HepG2 (cell line): Measurements from ENCODE around the gene SLC29A3. TPM values are rescaled to one million over a fixed set of nuclear protein-coding genes. Genes with fewer than 3 reads are reported as not detected.

Source experiments
- ATAC-seq: fragments of 200-7000 bp; cut with Tn5 transposase; 3 replicates; pipeline ENCODE4 v1.9.1; 2020; ENCODE audit warnings: mild to moderate bottlenecking, moderate library complexity
- BruUV-seq: library from RNA; stranded (reverse); fragments of 400-500 nt; replicated peaks from 2 replicates; lab custom pipeline; 2021; lab: Mats Ljungman, UMichigan
- CTCF ChIA-PET: fragments of 300-600 bp; formaldehyde crosslinking; extraction: SDS; loops from one replicate; lab custom pipeline; 2021; ENCODE audit warnings: low total read pairs, inconsistent platforms, low intra/inter-chr PET ratio; lab: Yijun Ruan, JAX
- POLR2A ChIA-PET: fragments of 350-600 bp; sonication (Branson Sonifier 250); formaldehyde crosslinking; loops from one replicate; lab custom pipeline; 2020; ENCODE audit warnings: antibody characterized with exemption, inconsistent platforms; lab: Yijun Ruan, JAX
- DNase-seq: peaks from one replicate; pipeline ENCODE4 v3.0.0-alpha.2; 2015; ENCODE audit warnings: low spot score
- FAIRE-seq: peaks from 3 replicates; lab custom pipeline; 2011; peaks lifted over from hg19 to GRCh38; lab: Jason Lieb, UNC
- H2AFZ ChIP-seq: one replicate; pipeline ENCODE4 v1.6.1; 2011; ENCODE audit warnings: low read length, inconsistent platforms
- H3K27ac ChIP-seq: fragments of 300-600 bp; 3 replicates; pipeline ENCODE4 v1.8.0; 2011; ENCODE audit warnings: mixed run types, mild to moderate bottlenecking, mixed read lengths, low read length, inconsistent platforms; ENCODE audit not compliant: insufficient read depth; ENCODE audit errors: extremely low read length
- H3K27me3 ChIP-seq, 2 experiments: fragments of 200-600 bp in 1 of 2; 2 replicates in 1 of 2; 3 replicates in 1 of 2; pipeline versions ENCODE4 v1.6.0 to v1.8.0; 2011; ENCODE audit warnings: low read length in 2 of 2, mild to moderate bottlenecking in 2 of 2, moderate library complexity in 2 of 2, inconsistent platforms in 1 of 2; ENCODE audit not compliant: insufficient read depth in 2 of 2, control insufficient read depth in 1 of 2
- H3K36me3 ChIP-seq, 2 experiments: fragments of 200-600 bp in 1 of 2; replicated peaks in 1 of 2; 2 replicates in 1 of 2; 3 replicates in 1 of 2; pipeline versions ENCODE4 v1.5.1 to v1.8.0; 2011; ENCODE audit warnings: low read length in 2 of 2, inconsistent platforms in 1 of 2; ENCODE audit not compliant: insufficient read depth in 2 of 2, control insufficient read depth in 1 of 2
- H3K4me1 ChIP-seq: 2 replicates; pipeline ENCODE4 v1.5.1; 2012; ENCODE audit warnings: low read length, inconsistent platforms; ENCODE audit not compliant: insufficient read depth
- H3K4me2 ChIP-seq: 2 replicates; pipeline ENCODE4 v1.6.0; 2011; ENCODE audit warnings: low read depth, low read length, inconsistent platforms
- H3K4me3 ChIP-seq, 3 experiments: fragments of 200-600 bp in 1 of 3; sonication (generic), shearing (Covaris generic) in 1 of 3; replicated peaks in 1 of 3; 2 replicates each; pipeline ENCODE4 v1.5.1; 2011 to 2016; ENCODE audit warnings: low read length in 3 of 3, inconsistent platforms in 2 of 3, low read depth in 2 of 3, mild to moderate bottlenecking in 2 of 3, control low read depth in 1 of 3, mixed read lengths in 1 of 3; ENCODE audit not compliant: insufficient read depth in 1 of 3
- H3K79me2 ChIP-seq: one replicate; pipeline ENCODE4 v1.6.1; 2011; ENCODE audit warnings: low read length, inconsistent platforms; ENCODE audit not compliant: insufficient read depth
- H3K9ac ChIP-seq: 2 replicates; pipeline ENCODE4 v1.6.0; 2011; ENCODE audit warnings: mild to moderate bottlenecking, low read depth, low read length, inconsistent platforms; ENCODE audit not compliant: insufficient read depth
- H3K9me3 ChIP-seq: 2 replicates; pipeline ENCODE4 v1.5.1; 2012; ENCODE audit warnings: mild to moderate bottlenecking, low read length
- H4K20me1 ChIP-seq: 2 replicates; pipeline ENCODE4 v1.6.0; 2011; ENCODE audit warnings: inconsistent platforms, mild to moderate bottlenecking, low read length, moderate library complexity; ENCODE audit not compliant: insufficient read depth
- HNF4G ChIP-seq, 2 experiments: sonication (generic) in 1 of 2; formaldehyde crosslinking in 1 of 2; IDR thresholded peaks; 2 replicates each; pipeline versions ENCODE4 v1.4.0 to v1.6.1; 2011 to 2020; ENCODE audit warnings: borderline replicate concordance in 2 of 2, low read depth in 2 of 2, mild to moderate bottlenecking in 2 of 2, low read length in 1 of 2, missing genetic modification reagents in 1 of 2, moderate library complexity in 1 of 2
- HOXA7 ChIP-seq: sonication (generic); formaldehyde crosslinking; IDR thresholded peaks from 2 replicates; pipeline ENCODE4 v1.8.1; 2022; ENCODE audit warnings: mild to moderate bottlenecking, missing genetic modification reagents, moderate library complexity
- HOXA9 ChIP-seq: sonication (generic); formaldehyde crosslinking; IDR thresholded peaks from 2 replicates; pipeline ENCODE4 v1.8.1; 2022; ENCODE audit warnings: missing genetic modification reagents, mild to moderate bottlenecking, moderate library complexity, borderline replicate concordance
- KMT2A ChIP-seq: sonication (generic); formaldehyde crosslinking; IDR thresholded peaks from 2 replicates; pipeline ENCODE4 v1.4.0; 2020; ENCODE audit warnings: missing genetic modification reagents
- MAFF ChIP-seq: IDR thresholded peaks from 2 replicates; pipeline ENCODE4 v1.6.1; 2011; ENCODE audit warnings: low read depth, low read length, improper control_type of control experiment
- POLR2G ChIP-seq: fragments of 200-400 bp; formaldehyde crosslinking; IDR thresholded peaks from 2 replicates; pipeline ENCODE4 v1.6.1; 2018; ENCODE audit warnings: mild to moderate bottlenecking, low read depth, low read length, moderate library complexity
- SMAD9 ChIP-seq: sonication (generic); formaldehyde crosslinking; IDR thresholded peaks from 2 replicates; pipeline ENCODE4 v1.5.1; 2020; ENCODE audit warnings: mild to moderate bottlenecking, missing genetic modification reagents
- ZNF205 ChIP-seq: IDR thresholded peaks from 2 replicates; pipeline ENCODE4 v1.6.1; 2018; ENCODE audit warnings: missing biosample characterization, missing genetic modification reagents
- ZNF317 ChIP-seq: sonication (generic); formaldehyde crosslinking; IDR thresholded peaks from 2 replicates; pipeline ENCODE4 v1.5.0; 2020; ENCODE audit warnings: mild to moderate bottlenecking, missing genetic modification reagents
- ZNF350 ChIP-seq: sonication (generic); formaldehyde crosslinking; IDR thresholded peaks from 2 replicates; pipeline ENCODE4 v1.4.0; 2020; ENCODE audit warnings: mild to moderate bottlenecking, low read depth, missing genetic modification reagents, borderline replicate concordance
- ZNF530 ChIP-seq: sonication (generic); formaldehyde crosslinking; IDR thresholded peaks from 2 replicates; pipeline ENCODE4 v1.5.0; 2020; ENCODE audit warnings: low read depth, mild to moderate bottlenecking, missing genetic modification reagents
- WGBS: methylation state at CpG from one replicate; pipeline ENCODE4 v1.1.6; 2017; ENCODE audit warnings: low lambda C conversion rate; 5-methylcytosine and 5-hydroxymethylcytosine counted together
- in situ Hi-C: cut with HindIII; loops from 2 replicates; pipeline ENCODE4 v1.10.0; 2017; ENCODE audit warnings: low pct_unique_long_range_greater_than_20kb; ENCODE audit not compliant: extremely low pct_ligation_motif_present
- intact Hi-C: fragments of 100-400 bp; cut with micrococcal nuclease; formaldehyde crosslinking; loops from one replicate; pipeline ENCODE4 v1.10.0; 2022; ENCODE audit not compliant: unreplicated experiment
- polyA plus RNA-seq, 8 experiments: library from polyadenylated mRNA; depleted of rRNA in 3 of 8; stranded (reverse) in 7 of 8; unstranded in 1 of 8; fragments of >200 nt; fragmentation: Illumina TruSeq in 4 of 8; extraction: Trizol in 4 of 8; gene quantifications; 2 replicates each; pipeline versions ENCODE4 v1.2.1 to v1.2.3, GENCODE V29; 2011 to 2016; ENCODE audit warnings: low read depth in 4 of 8, missing spikeins in 1 of 8, mixed read lengths in 1 of 8; ENCODE audit not compliant: insufficient read depth in 1 of 8
- total RNA-seq, 5 experiments: library from RNA; depleted of rRNA; stranded (reverse); fragments of >200 nt; fragmentation: Illumina TruSeq; extraction: Trizol; gene quantifications; 2 replicates each; pipeline ENCODE4 v1.2.3, GENCODE V29; 2016; ENCODE audit warnings: low read depth in 1 of 5
- TF ChIP-seq, protein P1 (sequence below): sonication (generic); formaldehyde crosslinking; IDR thresholded peaks from 2 replicates; pipeline ENCODE4 v1.5.1; 2020; ENCODE audit warnings: missing genetic modification reagents, mild to moderate bottlenecking, borderline replicate concordance
- TF ChIP-seq, protein P2 (sequence below): sonication (generic); formaldehyde crosslinking; IDR thresholded peaks from 2 replicates; pipeline ENCODE4 v1.4.0; 2020; ENCODE audit warnings: low read depth, mild to moderate bottlenecking, missing genetic modification reagents
- TF ChIP-seq, protein P3 (sequence below): sonication (generic); formaldehyde crosslinking; IDR thresholded peaks from 2 replicates; pipeline ENCODE4 v1.4.0; 2020; ENCODE audit warnings: mild to moderate bottlenecking, missing genetic modification reagents

The SLC29A3 gene
- total and polyA plus RNA-seq, 2 of the 13 experiments (the other 11 are each of a cell fraction or from before 2014, with no cell fraction given) = 8.6 to 11.8 TPM

DNA sequence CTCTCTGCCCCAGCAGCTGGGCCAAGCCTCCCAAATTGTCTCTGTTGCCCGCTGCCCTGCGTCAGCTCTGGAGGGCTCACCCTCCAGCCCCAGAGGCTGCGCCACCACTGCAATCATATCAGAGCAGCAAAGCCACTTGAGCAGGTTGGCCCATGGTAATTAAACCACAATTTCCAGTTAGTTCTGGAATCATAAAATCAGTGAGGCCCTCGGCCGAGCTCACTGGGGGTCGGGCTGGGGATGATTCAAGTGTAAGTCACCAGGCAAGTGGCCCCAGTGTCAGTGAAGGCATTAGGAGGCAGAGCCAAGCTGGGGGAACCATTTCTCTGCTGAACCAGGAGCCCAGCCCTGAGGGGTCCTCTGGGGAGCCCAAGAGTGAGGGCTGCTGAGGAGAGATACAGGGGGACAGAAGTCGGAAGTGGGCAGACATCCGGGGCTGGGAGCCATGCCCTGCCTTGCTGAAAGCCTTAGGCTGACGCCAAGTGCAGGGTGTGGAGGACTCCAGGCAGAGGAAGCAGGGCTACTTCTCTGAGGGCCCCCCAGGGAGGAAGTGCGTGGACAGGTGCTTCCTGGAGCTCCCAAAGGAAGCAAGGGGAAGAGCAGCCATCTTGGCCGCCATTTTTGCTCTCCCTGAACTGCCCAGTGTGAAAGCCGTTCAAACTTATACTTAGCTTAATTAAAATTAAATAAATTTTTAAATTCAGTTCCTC is 29.5 kb upstream of the SLC29A3 start:
- Histone ChIP-seq H3K9ac (no peak overlapping the region), H2AFZ (no peak overlapping the region), H3K4me3 (no peak overlapping the region), H3K9me3 (no peaks in the 10 kb centered on the region), H3K27me3 (peaks cover 2 to 20% of the 10 kb centered on the region in 2 experiments; a peak in 4 of 5 replicates), H3K27ac (no peak overlapping the region), H4K20me1 (no peaks in the 10 kb centered on the region), H3K36me3 (no peaks in the 10 kb centered on the region), H3K4me2 (no peak overlapping the region), H3K79me2 (no peaks in the 10 kb centered on the region), H3K4me1 (peaks cover 26% of the 10 kb centered on the region)
- no peak for TF ChIP-seq HOXA7 (CRISPR knock-in tag)
- TF ChIP-seq, protein P1, sequence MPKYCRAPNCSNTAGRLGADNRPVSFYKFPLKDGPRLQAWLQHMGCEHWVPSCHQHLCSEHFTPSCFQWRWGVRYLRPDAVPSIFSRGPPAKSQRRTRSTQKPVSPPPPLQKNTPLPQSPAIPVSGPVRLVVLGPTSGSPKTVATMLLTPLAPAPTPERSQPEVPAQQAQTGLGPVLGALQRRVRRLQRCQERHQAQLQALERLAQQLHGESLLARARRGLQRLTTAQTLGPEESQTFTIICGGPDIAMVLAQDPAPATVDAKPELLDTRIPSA = no peak
- no peak for TF ChIP-seq HOXA9 (CRISPR knock-in tag)
- no peak for TF ChIP-seq ZNF317 (CRISPR knock-in tag)
- TF ChIP-seq MAFF = no peak
- no TSS peak for BruUV-seq
- WGBS = 63% methylated on average over 11 of the region's 12 CpGs
- ATAC-seq (no peak), DNase-seq (no peak), FAIRE-seq (no peak)
- CTCF ChIA-PET = no interaction called here
- intact Hi-C loops = no loop called here
- POLR2A ChIA-PET = no interaction called here
- in situ Hi-C loops = loop anchor here (5.0 kb wide), 1 partner anchor 382 kb away; no protein-coding TSS in a partner anchor

DNA sequence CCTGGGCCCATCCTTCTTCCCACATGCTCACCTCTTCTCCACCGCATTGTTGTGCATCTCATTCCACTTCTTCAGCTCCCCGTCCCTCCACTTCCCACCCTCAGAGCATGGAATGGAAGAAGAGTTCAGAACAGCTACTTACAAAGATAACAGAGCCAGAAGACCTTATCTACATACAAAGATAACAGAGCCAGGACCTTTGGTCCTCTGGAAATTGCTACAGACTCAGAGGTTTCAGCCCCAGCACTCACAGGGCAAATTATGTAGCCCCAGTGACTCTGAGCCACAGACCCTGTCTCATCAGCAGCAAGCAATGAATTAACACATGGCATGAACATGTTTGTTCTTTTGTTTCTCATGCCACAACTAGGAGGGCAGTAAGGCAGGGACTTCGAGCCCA is 28.7 kb upstream of the SLC29A3 start:
- no peak overlapping the region for H3K9ac ChIP-seq
- intact Hi-C loops (no loop called here), in situ Hi-C loops (no loop called here)
- no TSS peak for BruUV-seq
- ChIA-PET POLR2A (no interaction called here), CTCF (no interaction called here)
- H3K9me3 ChIP-seq = no peaks in the 10 kb centered on the region
- 20% methylated on average over 3 of the region's 3 CpGs for WGBS
- H3K79me2 ChIP-seq = no peaks in the 10 kb centered on the region
- DNase-seq (peak; percentile 32), ATAC-seq (peak; percentile 60), FAIRE-seq (no peak)
- H3K4me2 ChIP-seq = no peak overlapping the region
- no peaks in the 10 kb centered on the region for H4K20me1 ChIP-seq
- H3K27me3 ChIP-seq = peaks cover 2 to 24% of the 10 kb centered on the region in 2 experiments; a peak in 4 of 5 replicates
- no peak overlapping the region for H2AFZ ChIP-seq
- H3K4me1 ChIP-seq = peaks cover 26% of the 10 kb centered on the region
- no peak overlapping the region for H3K27ac ChIP-seq
- no peak overlapping the region for H3K4me3 ChIP-seq
- no peaks in the 10 kb centered on the region for H3K36me3 ChIP-seq
- TF ChIP-seq HNF4G (IDR thresholded peaks at IDR 0.05; ENCODE audit: borderline replicate concordance, low read depth, low read length) (peak; percentile 51; the same call in 1 of the 2 replicates), HNF4G (CRISPR knock-in tag; IDR thresholded peaks at IDR 0.05; ENCODE audit: borderline replicate concordance, low read depth) (no peak), SMAD9 (CRISPR knock-in tag) (no peak), ZNF350 (CRISPR knock-in tag) (no peak), ZNF530 (no peak), POLR2G (no peak), KMT2A (CRISPR knock-in tag) (no peak), ZNF205 (no peak)
- TF ChIP-seq, protein P2, sequence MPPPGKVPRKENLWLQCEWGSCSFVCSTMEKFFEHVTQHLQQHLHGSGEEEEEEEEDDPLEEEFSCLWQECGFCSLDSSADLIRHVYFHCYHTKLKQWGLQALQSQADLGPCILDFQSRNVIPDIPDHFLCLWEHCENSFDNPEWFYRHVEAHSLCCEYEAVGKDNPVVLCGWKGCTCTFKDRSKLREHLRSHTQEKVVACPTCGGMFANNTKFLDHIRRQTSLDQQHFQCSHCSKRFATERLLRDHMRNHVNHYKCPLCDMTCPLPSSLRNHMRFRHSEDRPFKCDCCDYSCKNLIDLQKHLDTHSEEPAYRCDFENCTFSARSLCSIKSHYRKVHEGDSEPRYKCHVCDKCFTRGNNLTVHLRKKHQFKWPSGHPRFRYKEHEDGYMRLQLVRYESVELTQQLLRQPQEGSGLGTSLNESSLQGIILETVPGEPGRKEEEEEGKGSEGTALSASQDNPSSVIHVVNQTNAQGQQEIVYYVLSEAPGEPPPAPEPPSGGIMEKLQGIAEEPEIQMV (CRISPR knock-in tag) = no peak
- TF ChIP-seq, protein P3, sequence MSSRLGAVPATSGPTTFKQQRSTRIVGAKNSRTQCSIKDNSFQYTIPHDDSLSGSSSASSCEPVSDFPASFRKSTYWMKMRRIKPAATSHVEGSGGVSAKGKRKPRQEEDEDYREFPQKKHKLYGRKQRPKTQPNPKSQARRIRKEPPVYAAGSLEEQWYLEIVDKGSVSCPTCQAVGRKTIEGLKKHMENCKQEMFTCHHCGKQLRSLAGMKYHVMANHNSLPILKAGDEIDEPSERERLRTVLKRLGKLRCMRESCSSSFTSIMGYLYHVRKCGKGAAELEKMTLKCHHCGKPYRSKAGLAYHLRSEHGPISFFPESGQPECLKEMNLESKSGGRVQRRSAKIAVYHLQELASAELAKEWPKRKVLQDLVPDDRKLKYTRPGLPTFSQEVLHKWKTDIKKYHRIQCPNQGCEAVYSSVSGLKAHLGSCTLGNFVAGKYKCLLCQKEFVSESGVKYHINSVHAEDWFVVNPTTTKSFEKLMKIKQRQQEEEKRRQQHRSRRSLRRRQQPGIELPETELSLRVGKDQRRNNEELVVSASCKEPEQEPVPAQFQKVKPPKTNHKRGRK (CRISPR knock-in tag) = no peak
